HepG2 (cell line): ENCODE measurements around the gene ATP1A1. TPM values are rescaled to one million over a fixed set of nuclear protein-coding genes. Genes with fewer than 3 reads are reported as not detected.

Experiments
- ATAC-seq: fragments of 200-7000 bp; cut with Tn5 transposase; 3 replicates; pipeline ENCODE4 v1.9.1; 2020; ENCODE audit warnings: mild to moderate bottlenecking, moderate library complexity
- BruUV-seq: library from RNA; stranded (reverse); fragments of 400-500 nt; replicated peaks from 2 replicates; lab custom pipeline; 2021; lab: Mats Ljungman, UMichigan
- CTCF ChIA-PET: fragments of 300-600 bp; formaldehyde crosslinking; extraction: SDS; loops from one replicate; lab custom pipeline; 2021; ENCODE audit warnings: low total read pairs, inconsistent platforms, low intra/inter-chr PET ratio; lab: Yijun Ruan, JAX
- POLR2A ChIA-PET: fragments of 350-600 bp; sonication (Branson Sonifier 250); formaldehyde crosslinking; loops from one replicate; lab custom pipeline; 2020; ENCODE audit warnings: antibody characterized with exemption, inconsistent platforms; lab: Yijun Ruan, JAX
- DNase-seq: peaks from one replicate; pipeline ENCODE4 v3.0.0-alpha.2; 2015; ENCODE audit warnings: low spot score
- FAIRE-seq: peaks from 3 replicates; lab custom pipeline; 2011; peaks lifted over from hg19 to GRCh38; lab: Jason Lieb, UNC
- H2AFZ ChIP-seq: one replicate; pipeline ENCODE4 v1.6.1; 2011; ENCODE audit warnings: low read length, inconsistent platforms
- H3K27ac ChIP-seq: fragments of 300-600 bp; 3 replicates; pipeline ENCODE4 v1.8.0; 2011; ENCODE audit warnings: mixed run types, mild to moderate bottlenecking, mixed read lengths, low read length, inconsistent platforms; ENCODE audit not compliant: insufficient read depth; ENCODE audit errors: extremely low read length
- H3K27me3 ChIP-seq, 2 experiments: fragments of 200-600 bp in 1 of 2; 2 replicates in 1 of 2; 3 replicates in 1 of 2; pipeline versions ENCODE4 v1.6.0 to v1.8.0; 2011; ENCODE audit warnings: low read length in 2 of 2, mild to moderate bottlenecking in 2 of 2, moderate library complexity in 2 of 2, inconsistent platforms in 1 of 2; ENCODE audit not compliant: insufficient read depth in 2 of 2, control insufficient read depth in 1 of 2
- H3K36me3 ChIP-seq, 2 experiments: fragments of 200-600 bp in 1 of 2; replicated peaks in 1 of 2; 2 replicates in 1 of 2; 3 replicates in 1 of 2; pipeline versions ENCODE4 v1.5.1 to v1.8.0; 2011; ENCODE audit warnings: low read length in 2 of 2, inconsistent platforms in 1 of 2; ENCODE audit not compliant: insufficient read depth in 2 of 2, control insufficient read depth in 1 of 2
- H3K4me1 ChIP-seq: 2 replicates; pipeline ENCODE4 v1.5.1; 2012; ENCODE audit warnings: low read length, inconsistent platforms; ENCODE audit not compliant: insufficient read depth
- H3K4me2 ChIP-seq: 2 replicates; pipeline ENCODE4 v1.6.0; 2011; ENCODE audit warnings: low read depth, low read length, inconsistent platforms
- H3K4me3 ChIP-seq, 3 experiments: fragments of 200-600 bp in 1 of 3; sonication (generic), shearing (Covaris generic) in 1 of 3; replicated peaks in 1 of 3; 2 replicates each; pipeline ENCODE4 v1.5.1; 2011 to 2016; ENCODE audit warnings: low read length in 3 of 3, inconsistent platforms in 2 of 3, low read depth in 2 of 3, mild to moderate bottlenecking in 2 of 3, control low read depth in 1 of 3, mixed read lengths in 1 of 3; ENCODE audit not compliant: insufficient read depth in 1 of 3
- H3K79me2 ChIP-seq: one replicate; pipeline ENCODE4 v1.6.1; 2011; ENCODE audit warnings: low read length, inconsistent platforms; ENCODE audit not compliant: insufficient read depth
- H3K9ac ChIP-seq: 2 replicates; pipeline ENCODE4 v1.6.0; 2011; ENCODE audit warnings: mild to moderate bottlenecking, low read depth, low read length, inconsistent platforms; ENCODE audit not compliant: insufficient read depth
- H3K9me3 ChIP-seq: 2 replicates; pipeline ENCODE4 v1.5.1; 2012; ENCODE audit warnings: mild to moderate bottlenecking, low read length
- H4K20me1 ChIP-seq: 2 replicates; pipeline ENCODE4 v1.6.0; 2011; ENCODE audit warnings: inconsistent platforms, mild to moderate bottlenecking, low read length, moderate library complexity; ENCODE audit not compliant: insufficient read depth
- ASH2L ChIP-seq: fragments of 300-600, 200-600 bp; sonication (generic); IDR thresholded peaks from 2 replicates; pipeline ENCODE4 v1.7.0; 2017; ENCODE audit warnings: low read depth, mild to moderate bottlenecking, moderate library complexity, mixed read lengths, low read length; ENCODE audit not compliant: insufficient read length
- CREBL2 ChIP-seq: sonication (generic); formaldehyde crosslinking; IDR thresholded peaks from 2 replicates; pipeline ENCODE4 v1.8.1; 2023; ENCODE audit warnings: missing genetic modification reagents, mild to moderate bottlenecking, borderline replicate concordance
- EZH2 ChIP-seq: conservative IDR thresholded peaks from 2 replicates; pipeline ENCODE4 v1.6.1; 2012; ENCODE audit warnings: mild to moderate bottlenecking, low read depth, low read length, moderate library complexity
- GRHL1 ChIP-seq: sonication (generic); formaldehyde crosslinking; conservative IDR thresholded peaks from 2 replicates; pipeline ENCODE4 v1.8.0; 2022; ENCODE audit warnings: missing genetic modification reagents
- GZF1 ChIP-seq: sonication (generic); formaldehyde crosslinking; IDR thresholded peaks from 2 replicates; pipeline ENCODE4 v1.5.1; 2020; ENCODE audit warnings: mild to moderate bottlenecking, missing genetic modification reagents
- HMGA1 ChIP-seq: sonication (generic); formaldehyde crosslinking; conservative IDR thresholded peaks from 2 replicates; pipeline ENCODE4 v1.4.0; 2020; ENCODE audit warnings: missing genetic modification reagents
- MAX ChIP-seq: IDR thresholded peaks from 2 replicates; pipeline ENCODE4 v1.6.1; 2012; ENCODE audit warnings: inconsistent platforms
- MEIS1 ChIP-seq: sonication (generic); formaldehyde crosslinking; IDR thresholded peaks from 2 replicates; pipeline ENCODE4 v1.9.0; 2021; ENCODE audit warnings: mild to moderate bottlenecking, missing genetic modification reagents, moderate library complexity, borderline replicate concordance
- MXI1 ChIP-seq: IDR thresholded peaks from 3 replicates; pipeline ENCODE4 v1.6.1; 2012; ENCODE audit warnings: low read depth, low read length, inconsistent platforms, borderline replicate concordance
- MYC ChIP-seq: sonication (generic); formaldehyde crosslinking; IDR thresholded peaks from 2 replicates; pipeline ENCODE4 v1.9.0; 2021; ENCODE audit warnings: missing genetic modification reagents, borderline replicate concordance
- PATZ1 ChIP-seq: sonication (generic); formaldehyde crosslinking; IDR thresholded peaks from 2 replicates; pipeline ENCODE4 v1.4.0; 2020; ENCODE audit warnings: missing genetic modification reagents
- PBX3 ChIP-seq: sonication (generic); formaldehyde crosslinking; IDR thresholded peaks from 2 replicates; pipeline ENCODE4 v1.8.1; 2023; ENCODE audit warnings: missing genetic modification reagents, inconsistent platforms, borderline replicate concordance
- POLR2AphosphoS5 ChIP-seq: IDR thresholded peaks from 2 replicates; pipeline ENCODE4 v1.6.1; 2012; ENCODE audit warnings: low read depth, low read length
- SNAPC2 ChIP-seq: sonication (generic); formaldehyde crosslinking; IDR thresholded peaks from 2 replicates; pipeline ENCODE4 v1.8.1; 2022; ENCODE audit warnings: mild to moderate bottlenecking, missing genetic modification reagents
- TARDBP ChIP-seq: sonication (generic); formaldehyde crosslinking; IDR thresholded peaks from 2 replicates; pipeline ENCODE4 v1.8.0; 2022; ENCODE audit warnings: mild to moderate bottlenecking, missing genetic modification reagents
- TCF7L2 ChIP-seq: IDR thresholded peaks from 2 replicates; pipeline ENCODE4 v1.6.1; 2011; ENCODE audit warnings: mild to moderate bottlenecking, low read depth, low read length, moderate library complexity
- ZBTB7B ChIP-seq: sonication (generic); formaldehyde crosslinking; IDR thresholded peaks from 2 replicates; pipeline ENCODE4 v1.4.0; 2020; ENCODE audit warnings: missing genetic modification reagents
- ZNF343 ChIP-seq: sonication (generic); formaldehyde crosslinking; IDR thresholded peaks from 2 replicates; pipeline ENCODE4 v1.4.0; 2020; ENCODE audit warnings: mild to moderate bottlenecking, missing genetic modification reagents
- ZNF740 ChIP-seq: sonication (generic); formaldehyde crosslinking; IDR thresholded peaks from 2 replicates; pipeline ENCODE4 v1.4.0; 2020; ENCODE audit warnings: missing genetic modification reagents
- ZNF878 ChIP-seq: sonication (generic); formaldehyde crosslinking; IDR thresholded peaks from 2 replicates; pipeline ENCODE4 v1.8.1; 2023; ENCODE audit warnings: mild to moderate bottlenecking, missing genetic modification reagents, moderate library complexity
- WGBS: methylation state at CpG from one replicate; pipeline ENCODE4 v1.1.6; 2017; ENCODE audit warnings: low lambda C conversion rate; 5-methylcytosine and 5-hydroxymethylcytosine counted together
- in situ Hi-C: cut with HindIII; loops from 2 replicates; pipeline ENCODE4 v1.10.0; 2017; ENCODE audit warnings: low pct_unique_long_range_greater_than_20kb; ENCODE audit not compliant: extremely low pct_ligation_motif_present
- intact Hi-C: fragments of 100-400 bp; cut with micrococcal nuclease; formaldehyde crosslinking; loops from one replicate; pipeline ENCODE4 v1.10.0; 2022; ENCODE audit not compliant: unreplicated experiment
- polyA plus RNA-seq, 8 experiments: library from polyadenylated mRNA; depleted of rRNA in 3 of 8; stranded (reverse) in 7 of 8; unstranded in 1 of 8; fragments of >200 nt; fragmentation: Illumina TruSeq in 4 of 8; extraction: Trizol in 4 of 8; gene quantifications; 2 replicates each; pipeline versions ENCODE4 v1.2.1 to v1.2.3, GENCODE V29; 2011 to 2016; ENCODE audit warnings: low read depth in 4 of 8, missing spikeins in 1 of 8, mixed read lengths in 1 of 8; ENCODE audit not compliant: insufficient read depth in 1 of 8
- total RNA-seq, 5 experiments: library from RNA; depleted of rRNA; stranded (reverse); fragments of >200 nt; fragmentation: Illumina TruSeq; extraction: Trizol; gene quantifications; 2 replicates each; pipeline ENCODE4 v1.2.3, GENCODE V29; 2016; ENCODE audit warnings: low read depth in 1 of 5

ATP1A1 gene
- total and polyA plus RNA-seq, 2 of the 13 experiments (the other 11 are each of a cell fraction or from before 2014, with no cell fraction given) = 280 to 705 TPM

GRCh38 chr1:116412480-116412798 is 39.4 kb downstream of the ATP1A1 start:
- ATAC-seq (peak; percentile 31; the same call in 2 of the 3 replicates), DNase-seq (no peak), FAIRE-seq (no peak)
- Histone ChIP-seq H3K4me2 (peak overlapping the region; percentile 59), H2AFZ (no peak overlapping the region), H3K27ac (peak overlapping the region; percentile 74), H3K27me3 (no peaks in the 10 kb centered on the region), H3K4me1 (peaks cover 67% of the 10 kb centered on the region), H4K20me1 (no peaks in the 10 kb centered on the region), H3K9ac (0 out of 2 replicates have a peak overlapping the region, but pooled peaks have one; percentile 33), H3K4me3 (no peak overlapping the region), H3K79me2 (peaks cover 2% of the 10 kb centered on the region), H3K36me3 (no peaks in the 10 kb centered on the region; a peak in 2 of 5 replicates), H3K9me3 (no peaks in the 10 kb centered on the region)
- CTCF ChIA-PET = no interaction called here
- WGBS = 45% methylated on average over 2 of the region's 2 CpGs
- in situ Hi-C loops = no loop called here
- intact Hi-C loops = loop anchor here (2.0 kb wide), 1 partner anchor 72 kb away; no protein-coding TSS in a partner anchor
- POLR2A ChIA-PET = interaction anchor here (0.9 to 5.7 kb wide), 14 partner anchors 8 to 273 kb away, joined by 3 to 35 read pairs (median 4); partner anchors contain the start of gene ATP1A1
- BruUV-seq = no TSS peak
- TF ChIP-seq PATZ1 (CRISPR knock-in tag) = no peak
- TF ChIP-seq SNAPC2 = 0 out of 2 replicates have a peak, but pooled peaks have one; percentile 26
- 0 out of 3 replicates have a peak, but pooled peaks have one; percentile 2 for TF ChIP-seq MXI1
- peak; percentile 55; the same call in 1 of the 2 replicates for TF ChIP-seq MAX
- TF ChIP-seq POLR2AphosphoS5 = peak; percentile 22; the same call in 1 of the 2 replicates
- TF ChIP-seq ZNF343 (CRISPR knock-in tag) = no peak
- TF ChIP-seq MYC = no peak
- no peak for TF ChIP-seq EZH2
- TF ChIP-seq PBX3 (CRISPR knock-in tag) = no peak
- 0 out of 2 replicates have a peak, but pooled peaks have one; percentile 6 for TF ChIP-seq MEIS1 (CRISPR knock-in tag)
- TF ChIP-seq GRHL1 (CRISPR knock-in tag) = no peak
- TF ChIP-seq ZNF740 (CRISPR knock-in tag) = no peak
- no peak for TF ChIP-seq GZF1 (CRISPR knock-in tag)
- TF ChIP-seq ZBTB7B (CRISPR knock-in tag) = no peak; the same call in 1 of the 2 replicates
- TF ChIP-seq TARDBP = peak; percentile 42; the same call in 1 of the 2 replicates
- TF ChIP-seq TCF7L2 = 0 out of 2 replicates have a peak, but pooled peaks have one; percentile 44
- TF ChIP-seq HMGA1 (CRISPR knock-in tag) = no peak
- TF ChIP-seq ZNF878 = 0 out of 2 replicates have a peak, but pooled peaks have one; percentile 18
- peak; percentile 21 for TF ChIP-seq ASH2L
- no peak for TF ChIP-seq CREBL2 (CRISPR knock-in tag)
